DOHH2 (cell line): ENCODE measurements around the gene SYP.

Experiments used
- H3F3A ChIP-seq: fragments of 200-600 bp; sonication (generic), shearing (Covaris generic); 2 replicates; pipeline ENCODE4 v1.6.0; 2016; ENCODE audit warnings: antibody characterized with exemption, mild to moderate bottlenecking; ENCODE audit not compliant: control insufficient read depth, insufficient read depth
- H3K27ac ChIP-seq: fragments of 200-600 bp; sonication (generic); 2 replicates; pipeline ENCODE4 v1.5.1; 2014; ENCODE audit warnings: low read depth, mild to moderate bottlenecking, low read length, moderate library complexity
- H3K27me3 ChIP-seq: fragments of 200-600 bp; sonication (generic); 2 replicates; pipeline ENCODE4 v1.6.1; 2014; ENCODE audit warnings: mild to moderate bottlenecking, low read length, mixed read lengths; ENCODE audit not compliant: control insufficient read depth
- H3K36me3 ChIP-seq: fragments of 200-600 bp; sonication (generic); 2 replicates; pipeline ENCODE4 v1.6.1; 2014; ENCODE audit warnings: mild to moderate bottlenecking, low read length, moderate library complexity, mixed read lengths; ENCODE audit not compliant: control insufficient read depth
- H3K4me1 ChIP-seq: fragments of 200-600 bp; sonication (generic); 2 replicates; pipeline ENCODE4 v1.6.1; 2014; ENCODE audit warnings: mild to moderate bottlenecking, low read length, mixed read lengths; ENCODE audit not compliant: control insufficient read depth
- H3K4me2 ChIP-seq: fragments of 200-600 bp; sonication (generic); 2 replicates; pipeline ENCODE4 v1.6.0; 2014; ENCODE audit warnings: mild to moderate bottlenecking, low read length, moderate library complexity
- H3K4me3 ChIP-seq: fragments of 200-600 bp; sonication (generic); 2 replicates; pipeline ENCODE4 v1.5.1; 2014; ENCODE audit warnings: mild to moderate bottlenecking, low read length, mixed read lengths
- H3K79me2 ChIP-seq: fragments of 200-600 bp; sonication (generic); 2 replicates; pipeline ENCODE4 v1.6.1; 2014; ENCODE audit warnings: mild to moderate bottlenecking, low read length, mixed read lengths; ENCODE audit not compliant: control insufficient read depth
- H3K9me2 ChIP-seq: fragments of 200-600 bp; sonication (generic); replicated peaks from 2 replicates; pipeline ENCODE4 v1.6.1; 2014; ENCODE audit warnings: mild to moderate bottlenecking, low read length, mixed read lengths; ENCODE audit not compliant: control insufficient read depth
- H3K9me3 ChIP-seq: fragments of 200-600 bp; sonication (generic); 2 replicates; pipeline ENCODE4 v1.6.1; 2014; ENCODE audit warnings: antibody characterized with exemption, low read length, mixed read lengths; ENCODE audit not compliant: control insufficient read depth, insufficient read depth
- H4K20me1 ChIP-seq: fragments of 200-600 bp; sonication (generic); 2 replicates; pipeline ENCODE4 v1.6.0; 2014; ENCODE audit warnings: low read depth, mild to moderate bottlenecking, antibody characterized with exemption, low read length, moderate library complexity; ENCODE audit not compliant: control insufficient read depth, insufficient read depth
- EZH2phosphoT487 ChIP-seq: fragments of 200-600 bp; sonication (generic); IDR thresholded peaks from 2 replicates; pipeline ENCODE4 v1.6.1; 2017; ENCODE audit warnings: borderline replicate concordance, mild to moderate bottlenecking, antibody characterized with exemption, low read length, moderate library complexity, mixed read lengths
- TF ChIP-seq, protein P1 (sequence below): fragments of 200-600 bp; sonication (generic); IDR thresholded peaks from one replicate; pipeline ENCODE4 v1.5.1; 2014; ENCODE audit warnings: antibody characterized with exemption, mild to moderate bottlenecking, low read depth, low read length; ENCODE audit not compliant: poor library complexity, severe bottlenecking

Gene SYP

GRCh38 chrX:49247916-49248811, 48.2 kb upstream of the SYP start:
- H3K4me2 ChIP-seq: no peak overlapping the region
- no peaks in the 10 kb centered on the region for H4K20me1 ChIP-seq
- no peaks in the 10 kb centered on the region for H3F3A ChIP-seq
- no peak overlapping the region for H3K27ac ChIP-seq
- no peaks in the 10 kb centered on the region for H3K79me2 ChIP-seq
- no peak overlapping the region for H3K4me3 ChIP-seq
- TF ChIP-seq, protein P1, sequence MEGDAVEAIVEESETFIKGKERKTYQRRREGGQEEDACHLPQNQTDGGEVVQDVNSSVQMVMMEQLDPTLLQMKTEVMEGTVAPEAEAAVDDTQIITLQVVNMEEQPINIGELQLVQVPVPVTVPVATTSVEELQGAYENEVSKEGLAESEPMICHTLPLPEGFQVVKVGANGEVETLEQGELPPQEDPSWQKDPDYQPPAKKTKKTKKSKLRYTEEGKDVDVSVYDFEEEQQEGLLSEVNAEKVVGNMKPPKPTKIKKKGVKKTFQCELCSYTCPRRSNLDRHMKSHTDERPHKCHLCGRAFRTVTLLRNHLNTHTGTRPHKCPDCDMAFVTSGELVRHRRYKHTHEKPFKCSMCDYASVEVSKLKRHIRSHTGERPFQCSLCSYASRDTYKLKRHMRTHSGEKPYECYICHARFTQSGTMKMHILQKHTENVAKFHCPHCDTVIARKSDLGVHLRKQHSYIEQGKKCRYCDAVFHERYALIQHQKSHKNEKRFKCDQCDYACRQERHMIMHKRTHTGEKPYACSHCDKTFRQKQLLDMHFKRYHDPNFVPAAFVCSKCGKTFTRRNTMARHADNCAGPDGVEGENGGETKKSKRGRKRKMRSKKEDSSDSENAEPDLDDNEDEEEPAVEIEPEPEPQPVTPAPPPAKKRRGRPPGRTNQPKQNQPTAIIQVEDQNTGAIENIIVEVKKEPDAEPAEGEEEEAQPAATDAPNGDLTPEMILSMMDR: no peak
- TF ChIP-seq EZH2phosphoT487: no peak
- H3K4me1 ChIP-seq: no peaks in the 10 kb centered on the region
- no peaks in the 10 kb centered on the region for H3K27me3 ChIP-seq
- no peaks in the 10 kb centered on the region for H3K36me3 ChIP-seq
- no peaks in the 10 kb centered on the region for H3K9me3 ChIP-seq
- H3K9me2 ChIP-seq: no peaks in the 10 kb centered on the region

DNA sequence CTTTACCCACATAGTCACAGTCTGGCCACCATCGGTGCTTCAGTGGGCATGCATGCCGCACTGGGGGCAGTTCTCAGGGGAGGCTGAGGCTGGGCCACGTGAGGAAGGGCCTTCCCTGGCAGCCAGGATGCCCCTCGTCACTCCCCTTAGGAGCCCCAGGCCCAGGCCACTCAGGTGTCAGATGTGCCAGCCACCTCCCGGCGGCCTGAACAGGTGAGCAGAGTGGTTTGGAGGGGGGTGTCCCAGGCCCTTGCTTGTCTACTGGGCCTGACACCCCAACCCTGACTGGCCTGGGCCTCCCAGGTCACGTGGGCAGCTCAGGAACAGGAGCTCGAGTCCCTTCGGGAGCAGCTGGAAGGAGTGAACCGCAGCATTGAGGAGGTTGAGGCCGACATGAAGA, 47.4 kb upstream of the SYP start:
- Histone ChIP-seq H3K36me3 (no peaks in the 10 kb centered on the region), H3K9me3 (no peaks in the 10 kb centered on the region), H3K9me2 (no peaks in the 10 kb centered on the region), H3K4me1 (no peaks in the 10 kb centered on the region), H3K79me2 (no peaks in the 10 kb centered on the region), H3K27ac (no peak overlapping the region), H3K4me2 (no peak overlapping the region), H3K27me3 (no peaks in the 10 kb centered on the region), H3K4me3 (no peak overlapping the region), H4K20me1 (no peaks in the 10 kb centered on the region), H3F3A (no peaks in the 10 kb centered on the region)
- TF ChIP-seq, protein P1: no peak
- no peak for TF ChIP-seq EZH2phosphoT487

DNA sequence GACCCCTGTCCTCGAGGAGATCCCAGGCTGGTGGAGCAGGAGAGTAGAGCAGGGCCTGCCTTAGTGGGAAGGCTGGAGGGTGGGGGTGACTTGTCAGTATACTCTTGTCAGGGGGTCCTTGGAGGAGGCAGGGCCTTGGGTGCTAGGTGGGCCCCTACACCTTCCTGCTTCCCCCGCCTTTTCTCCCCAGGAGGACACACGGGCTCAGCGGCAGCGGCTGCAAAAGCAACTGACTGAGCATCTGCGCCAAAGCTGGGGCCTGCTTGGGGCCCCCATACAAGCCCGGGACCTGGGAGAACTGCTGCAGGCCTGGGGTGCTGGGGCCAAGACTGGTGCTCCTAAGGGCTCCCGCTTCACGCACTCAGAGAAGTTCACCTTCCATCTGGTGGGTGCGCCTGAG, 46.5 kb upstream of the SYP start:
- H3K4me1 ChIP-seq: no peaks in the 10 kb centered on the region
- no peaks in the 10 kb centered on the region for H3K79me2 ChIP-seq
- H3K4me2 ChIP-seq: no peak overlapping the region
- H3K4me3 ChIP-seq: no peak overlapping the region
- no peak for TF ChIP-seq EZH2phosphoT487
- TF ChIP-seq, protein P1: no peak
- H3K9me2 ChIP-seq: no peaks in the 10 kb centered on the region
- no peak overlapping the region for H3K27ac ChIP-seq
- H4K20me1 ChIP-seq: no peaks in the 10 kb centered on the region
- no peaks in the 10 kb centered on the region for H3F3A ChIP-seq
- no peaks in the 10 kb centered on the region for H3K36me3 ChIP-seq
- H3K9me3 ChIP-seq: no peaks in the 10 kb centered on the region
- no peaks in the 10 kb centered on the region for H3K27me3 ChIP-seq
